Measurements from ENCODE around the gene IKBKG.
"Not testable (repeated sequence)": the region's sequence is repeated elsewhere in the genome, so short reads cannot be mapped to it uniquely, and the experiment has no call there.

IKBKG gene, protein sequence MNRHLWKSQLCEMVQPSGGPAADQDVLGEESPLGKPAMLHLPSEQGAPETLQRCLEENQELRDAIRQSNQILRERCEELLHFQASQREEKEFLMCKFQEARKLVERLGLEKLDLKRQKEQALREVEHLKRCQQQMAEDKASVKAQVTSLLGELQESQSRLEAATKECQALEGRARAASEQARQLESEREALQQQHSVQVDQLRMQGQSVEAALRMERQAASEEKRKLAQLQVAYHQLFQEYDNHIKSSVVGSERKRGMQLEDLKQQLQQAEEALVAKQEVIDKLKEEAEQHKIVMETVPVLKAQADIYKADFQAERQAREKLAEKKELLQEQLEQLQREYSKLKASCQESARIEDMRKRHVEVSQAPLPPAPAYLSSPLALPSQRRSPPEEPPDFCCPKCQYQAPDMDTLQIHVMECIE

GRCh38 chrX:154547245-154548027 is at the start of gene IKBKG:
IKBKG (plus strand) TSS chrX:154547620; CDS start chrX:154552003, 4,383 bp downstream.
- peak; percentile 80 to 81 for DNase-seq (ENCODE audit: low read depth in 2 of 2)

DNA sequence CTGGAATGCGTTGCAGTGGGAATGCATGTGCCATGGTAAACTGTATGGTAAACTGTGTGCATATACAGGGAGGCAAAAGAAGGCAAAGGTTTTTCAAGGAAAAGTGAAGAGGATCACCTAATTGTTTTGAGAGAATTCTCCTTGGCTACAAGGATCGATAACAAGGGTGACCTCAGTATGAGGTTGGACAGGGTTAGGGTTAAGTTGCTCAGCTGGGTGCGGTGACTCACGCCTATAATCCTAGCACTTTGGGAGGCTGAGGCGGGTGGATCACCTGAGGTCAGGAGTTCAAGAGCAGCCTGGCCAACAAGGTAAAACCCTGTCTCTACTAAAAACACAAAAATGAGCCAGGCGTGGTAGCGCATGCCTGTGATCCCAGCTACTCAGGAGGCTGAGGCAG is 46.0 kb upstream of the IKBKG start:
- not testable (repeated sequence) for DNase-seq (ENCODE audit: low read depth in 2 of 2)

DNA sequence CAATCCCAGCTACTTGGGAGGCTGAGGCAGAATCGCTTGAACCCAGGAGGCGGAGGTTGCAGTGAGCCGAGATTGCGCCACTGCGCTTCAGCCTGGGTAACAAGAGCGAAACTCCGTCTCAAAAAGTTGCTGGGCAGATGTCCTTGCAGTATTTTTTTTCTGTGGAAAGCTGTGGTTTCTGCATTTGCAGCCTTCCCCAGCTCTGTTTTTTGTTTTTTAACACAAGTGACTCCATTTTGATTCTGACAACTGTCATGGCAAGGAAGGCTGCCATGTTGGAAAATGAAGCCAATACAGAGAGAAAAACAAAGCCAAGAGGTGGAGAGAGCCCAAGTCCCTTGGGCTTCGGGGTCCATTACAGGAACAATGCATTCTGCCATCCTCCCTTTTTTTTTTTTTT is 45.3 kb upstream of the IKBKG start:
- no peak for DNase-seq (ENCODE audit: low read depth in 2 of 2)

GRCh38 chrX:154502989-154503388 is 44.4 kb upstream of the IKBKG start:
- DNase-seq (ENCODE audit: low read depth in 2 of 2), result no peak

GRCh38 chrX:154505734-154506133 is 41.7 kb upstream of the IKBKG start:
- no peak for DNase-seq (ENCODE audit: low read depth in 2 of 2)

- no peak for DNase-seq (ENCODE audit: low read depth in 2 of 2)
These were observed 40.7 kb upstream of the IKBKG start for GRCh38 chrX:154506483-154507332.

- no peak for DNase-seq (ENCODE audit: low read depth in 2 of 2)
These were observed 39.6 kb upstream of the IKBKG start for GRCh38 chrX:154507673-154508383.

GRCh38 chrX:154508384-154508745 is 39.1 kb upstream of the IKBKG start:
- DNase-seq (ENCODE audit: low read depth in 2 of 2), result no peak

- DNase-seq (ENCODE audit: low read depth in 2 of 2), result no peak
These were observed 38.0 kb upstream of the IKBKG start for GRCh38 chrX:154509455-154509854.

- DNase-seq (ENCODE audit: low read depth in 2 of 2), result no peak
These were observed 35.7 kb upstream of the IKBKG start for GRCh38 chrX:154511761-154512160.

GRCh38 chrX:154512879-154513553 is 34.4 kb upstream of the IKBKG start:
- no peak for DNase-seq (ENCODE audit: low read depth in 2 of 2)

- no peak for DNase-seq (ENCODE audit: low read depth in 2 of 2)
These were observed 33.7 kb upstream of the IKBKG start for GRCh38 chrX:154513716-154514115.

DNA sequence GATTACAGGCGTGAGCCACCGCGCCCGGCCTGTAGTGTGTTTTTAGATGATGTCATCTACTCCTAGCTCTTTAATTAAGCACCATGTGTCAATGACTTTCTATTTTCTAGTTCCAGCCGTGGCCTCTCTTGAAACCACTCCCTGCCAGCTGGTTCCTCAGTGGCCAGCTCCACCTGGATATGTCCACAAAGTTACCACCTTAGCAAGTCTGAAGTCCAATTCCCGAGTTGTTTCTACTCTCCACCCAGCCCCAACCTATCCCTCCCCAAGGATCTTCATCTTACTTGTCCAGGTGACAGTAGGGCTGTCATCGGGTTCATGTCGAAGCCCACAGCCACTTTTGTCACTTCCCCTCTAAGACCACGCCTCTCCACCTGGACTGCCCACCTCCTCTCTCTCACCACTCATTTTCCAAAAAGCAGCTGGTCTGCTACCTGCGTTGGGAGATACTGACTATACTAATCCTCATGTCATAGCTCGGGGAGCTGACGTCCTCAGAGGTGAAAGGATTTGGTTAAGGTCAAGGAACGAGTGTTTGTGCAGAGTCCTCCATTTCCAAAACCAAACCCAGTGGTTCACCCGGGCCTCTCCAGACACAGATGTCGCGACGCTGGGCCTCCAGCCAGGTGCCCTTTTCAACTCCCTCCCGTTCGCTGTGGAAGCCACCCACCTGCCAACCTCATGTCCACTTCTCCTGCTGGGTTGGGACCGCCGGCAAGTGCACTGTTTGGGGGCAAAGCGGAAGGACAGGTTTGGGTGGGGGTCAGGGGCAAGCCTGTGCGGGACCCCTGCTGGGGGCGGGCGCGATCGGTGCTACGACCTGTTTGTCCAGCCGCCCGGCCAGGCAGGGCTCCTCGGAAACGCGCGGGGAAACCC is 32.1 kb upstream of the IKBKG start:
- DNase-seq (ENCODE audit: low read depth in 2 of 2), result no peak

- DNase-seq (ENCODE audit: low read depth in 2 of 2), result peak; percentile 89 to 90
These were observed 31.3 kb upstream of the IKBKG start, which contains the start of gene FAM3A for GRCh38 chrX:154515966-154516655. FAM3A (minus strand) TSS chrX:154516232; CDS start chrX:154515772, 460 bp downstream.

- no peak for DNase-seq (ENCODE audit: low read depth in 2 of 2)
These were observed 30.7 kb upstream of the IKBKG start for GRCh38 chrX:154516656-154517100.

GRCh38 chrX:154517101-154517781 is 30.2 kb upstream of the IKBKG start:
- no peak for DNase-seq (ENCODE audit: low read depth in 2 of 2)

DNA sequence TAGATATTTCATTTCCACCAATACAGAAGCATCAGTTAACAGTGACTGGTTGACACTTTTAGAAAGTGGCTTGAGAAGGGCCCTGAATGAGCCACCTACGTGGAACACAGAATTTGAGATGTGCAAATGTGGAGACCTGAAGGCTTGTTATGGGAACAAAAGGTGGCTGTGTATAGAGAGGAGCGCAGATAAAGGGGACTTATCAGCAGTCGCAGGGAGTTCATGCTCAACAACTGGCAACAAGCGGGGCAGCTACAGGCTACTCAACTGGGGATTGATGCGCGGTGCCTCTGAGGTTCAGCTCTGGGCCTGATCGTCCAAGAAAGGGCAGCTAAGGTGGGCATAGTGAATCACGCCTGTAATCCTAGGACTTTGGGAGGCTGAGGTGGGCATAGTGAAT is 28.0 kb upstream of the IKBKG start:
- DNase-seq (ENCODE audit: low read depth in 2 of 2), result no peak
